HG02938 (cell line): ENCODE data around the gene MEDAG.
"Not testable (repeated sequence)": the region's sequence is repeated elsewhere in the genome, so short reads cannot be mapped to it uniquely, and the experiment has no call there.

ENCODE experiments used
- ATAC-seq: cut with Tn5 transposase; IDR thresholded peaks from one replicate; pipeline ENCODE4 v1.9.1; 2021; ENCODE audit warnings: mild to moderate bottlenecking, moderate library complexity; ENCODE audit not compliant: unreplicated experiment

The MEDAG gene

GRCh38 chr13:30906411-30907051, 460 bp downstream of the MEDAG start:
- no peak for ATAC-seq

GRCh38 chr13:30907121-30907861, 1.2 kb downstream of the MEDAG start:
- ATAC-seq = no peak

- ATAC-seq = no peak
These were observed 2.4 kb downstream of the MEDAG start for GRCh38 chr13:30908416-30908980.

- ATAC-seq = no peak
These were observed 4.6 kb downstream of the MEDAG start for GRCh38 chr13:30910676-30911075.

- no peak for ATAC-seq
These were observed 9.8 kb downstream of the MEDAG start for GRCh38 chr13:30915691-30916541.

GRCh38 chr13:30916991-30917390, 10.9 kb downstream of the MEDAG start:
- ATAC-seq = no peak

- ATAC-seq = no peak
These were observed 12.8 kb downstream of the MEDAG start for GRCh38 chr13:30918662-30919405.

- no peak for ATAC-seq
These were observed 14.3 kb downstream of the MEDAG start for GRCh38 chr13:30920162-30920909.

GRCh38 chr13:30923418-30923817, 17.3 kb downstream of the MEDAG start:
- no peak for ATAC-seq

- ATAC-seq = no peak
These were observed 18.6 kb downstream of the MEDAG start for GRCh38 chr13:30924721-30925120.

- no peak for ATAC-seq
These were observed 19.4 kb downstream of the MEDAG start for GRCh38 chr13:30925429-30925828.

GRCh38 chr13:30926781-30927180, 20.7 kb downstream of the MEDAG start:
- no peak for ATAC-seq

GRCh38 chr13:30927188-30927587, 21.1 kb downstream of the MEDAG start:
- ATAC-seq = not testable (repeated sequence)

GRCh38 chr13:30927595-30927994, 21.5 kb downstream of the MEDAG start:
- ATAC-seq = no peak

- ATAC-seq = no peak
These were observed 22.9 kb downstream of the MEDAG start for GRCh38 chr13:30928978-30929377.

GRCh38 chr13:30932481-30933353, 26.6 kb downstream of the MEDAG start, which contains the start of gene TEX26:
TSS of gene TEX26 (plus strand) at chr13:30932656. CDS start at chr13:30932716, 60 bp downstream.
- no peak for ATAC-seq

- no peak for ATAC-seq
These were observed 27.2 kb downstream of the MEDAG start for GRCh38 chr13:30933354-30933670.

GRCh38 chr13:30934381-30934780, 28.3 kb downstream of the MEDAG start:
- ATAC-seq = no peak

- no peak for ATAC-seq
These were observed 28.7 kb downstream of the MEDAG start for GRCh38 chr13:30934803-30935202.
